Activated gamma-delta T cell (primary cell): ENCODE data around the gene DDX52.

ENCODE experiments used
- DNase-seq: peaks from one replicate; lab custom pipeline; 2025; lab: John Stamatoyannopoulos, UW

Gene DDX52

GRCh38 chr17:37585066-37585465 lies 58.2 kb downstream of the DDX52 start:
- DNase-seq, result no peak

DNA sequence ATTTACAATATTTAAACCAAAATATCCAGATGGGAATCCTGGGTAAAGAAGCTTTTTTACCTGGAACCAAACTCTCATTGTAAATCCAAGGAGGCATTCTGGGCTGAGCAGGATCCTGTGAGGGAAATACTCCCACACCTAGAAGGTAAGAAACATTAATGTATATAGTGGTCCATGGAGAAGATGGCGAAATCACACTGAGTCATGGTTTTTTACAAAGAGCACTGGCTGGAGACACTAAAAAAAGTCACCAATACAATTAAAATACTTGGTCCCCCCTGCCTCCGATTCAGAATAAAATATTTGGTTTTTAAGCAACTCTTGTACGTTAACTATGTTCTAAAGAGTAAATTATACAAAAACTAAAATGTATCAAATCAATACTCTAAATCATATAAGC lies 67.0 kb downstream of the DDX52 start:
- DNase-seq, result no peak

GRCh38 chr17:37574427-37574826 lies 68.8 kb downstream of the DDX52 start:
- no peak for DNase-seq

- DNase-seq, result no peak
These were observed 71.6 kb downstream of the DDX52 start for GRCh38 chr17:37571674-37572073.

GRCh38 chr17:37570527-37571093 lies 72.6 kb downstream of the DDX52 start:
- no peak for DNase-seq

DNA sequence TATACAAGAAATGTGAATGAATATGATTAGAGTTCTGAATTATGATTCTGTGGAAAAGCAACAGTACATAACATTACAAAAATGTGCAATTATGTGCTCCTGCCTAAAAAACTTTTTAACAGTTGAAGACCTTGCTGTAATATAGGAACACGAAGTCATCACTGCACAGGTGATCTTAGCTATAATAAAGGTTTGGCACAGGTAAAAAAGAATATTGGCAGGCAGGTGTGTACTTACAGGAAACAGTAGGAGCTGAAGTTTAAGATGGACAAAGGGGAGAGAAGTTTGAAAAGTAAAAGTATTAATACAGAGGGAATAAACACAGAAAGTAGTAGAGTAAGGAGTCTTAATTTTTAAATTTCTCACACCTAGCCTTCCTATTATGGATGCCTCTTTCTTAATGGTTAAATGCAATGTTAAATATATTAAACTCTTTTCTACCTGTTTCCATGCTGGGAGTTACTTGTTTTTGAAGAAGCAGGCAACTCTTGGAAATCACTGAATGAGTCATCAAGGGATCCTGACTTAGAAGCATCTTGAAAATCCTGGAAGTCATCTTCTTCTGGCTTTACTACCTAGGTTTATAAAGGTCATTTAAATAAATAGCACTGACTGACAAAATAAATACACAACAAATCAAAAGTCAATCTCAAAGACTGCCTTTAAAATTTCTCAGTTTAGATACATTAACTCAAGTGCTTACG lies 74.7 kb downstream of the DDX52 start:
- DNase-seq, result no peak

DNA sequence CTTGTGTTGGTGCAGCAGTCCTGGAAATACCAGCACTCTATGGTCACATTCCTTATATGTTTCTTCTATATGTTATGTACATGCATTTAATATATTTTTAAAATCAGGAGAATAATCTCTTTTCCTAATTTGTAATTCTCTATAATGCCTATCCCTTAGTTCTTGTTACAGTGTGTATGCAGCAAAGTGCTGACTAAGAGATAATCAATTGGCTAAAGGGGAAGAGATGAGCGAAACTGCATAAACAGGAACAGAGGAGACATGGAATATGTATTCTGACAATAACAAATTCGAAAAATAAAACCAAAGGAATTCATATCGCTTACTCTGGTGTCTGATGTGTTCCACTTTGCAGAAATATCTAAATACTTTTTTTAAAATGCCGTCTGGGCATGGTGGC lies 75.7 kb downstream of the DDX52 start:
- no peak for DNase-seq

DNA sequence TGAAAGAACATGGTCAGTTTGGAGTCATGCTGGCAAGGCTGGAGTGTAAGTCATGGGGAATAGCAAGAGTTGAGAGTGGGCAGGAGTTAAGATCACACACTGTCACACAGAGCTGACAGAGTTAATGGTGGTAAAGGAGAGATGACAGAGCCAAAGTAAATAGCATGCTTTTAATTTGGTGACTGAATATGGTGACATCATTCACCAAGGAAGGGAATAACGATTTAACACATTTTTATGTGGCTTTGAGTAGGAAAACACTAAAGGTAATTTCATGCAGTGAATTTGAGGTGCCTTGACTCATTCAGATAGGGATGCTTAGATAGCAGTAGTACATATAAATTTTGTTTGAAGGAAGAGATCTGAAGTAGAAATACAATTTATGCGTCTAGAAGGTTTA lies 76.1 kb downstream of the DDX52 start:
- no peak for DNase-seq

DNA sequence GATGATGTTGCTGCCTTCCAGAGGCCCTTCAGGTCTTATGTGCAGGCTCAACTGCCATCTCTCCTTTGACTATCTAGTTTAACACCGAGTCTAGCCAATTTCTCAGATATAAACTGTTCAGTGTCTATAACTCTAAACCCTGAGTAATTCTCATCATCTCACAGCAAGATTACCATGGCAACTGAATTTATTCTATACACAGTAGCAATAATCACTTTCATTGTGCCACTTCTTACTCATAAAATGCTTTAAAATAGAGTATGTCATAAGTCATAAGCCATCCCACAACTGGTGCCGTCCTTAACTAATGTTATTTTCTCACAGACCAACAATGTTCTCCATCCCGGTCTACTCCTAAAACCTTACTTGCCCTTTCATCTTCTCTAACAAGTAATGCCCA lies 79.0 kb downstream of the DDX52 start:
- DNase-seq, result no peak

GRCh38 chr17:37562016-37562745 lies 81.1 kb downstream of the DDX52 start:
- no peak for DNase-seq
